K562 (cell line): Measurements from ENCODE around the gene CBLC. TPM values are rescaled to one million over a fixed set of nuclear protein-coding genes. Genes with fewer than 3 reads are reported as not detected.
A peak's percentile ranks its signal among the peaks of the same experiment; 100 is the strongest.

Experiments used
- ATAC-seq: fragments of 200-7000 bp; cut with Tn5 transposase; 3 replicates; pipeline ENCODE4 v1.9.1; 2020; ENCODE audit warnings: moderate library complexity
- BruUV-seq: library from RNA; stranded (reverse); fragments of 400-500 nt; replicated peaks from 2 replicates; lab custom pipeline; 2021; lab: Mats Ljungman, UMichigan
- CTCF ChIA-PET: fragments of 300-600 bp; formaldehyde crosslinking; extraction: SDS; loops from one replicate; lab custom pipeline; 2021; ENCODE audit warnings: low intra/inter-chr PET ratio; lab: Yijun Ruan, JAX
- POLR2A ChIA-PET: fragments of 300-600, 350-650 bp; sonication (Branson Sonifier 250); formaldehyde crosslinking; extraction: SDS; loops from one replicate; lab custom pipeline; 2021; ENCODE audit warnings: antibody characterized with exemption, inconsistent platforms; lab: Yijun Ruan, JAX
- DNase-seq, 4 experiments: peaks; one replicate each; pipeline versions ENCODE4 v3.0.0 to v3.0.0-alpha.2; 2011 to 2018; ENCODE audit warnings: low spot score in 3 of 4, mixed read lengths in 3 of 4; ENCODE audit errors: extremely low read depth in 1 of 4
- FAIRE-seq: peaks from 2 replicates; lab custom pipeline; 2011; peaks lifted over from hg19 to GRCh38; lab: Jason Lieb, UNC
- H2AFZ ChIP-seq: 2 replicates; pipeline ENCODE4 v1.6.0; 2011; ENCODE audit warnings: low read depth, low read length, control low read depth, inconsistent platforms
- H3K27ac ChIP-seq: fragments of 200-600 bp; 3 replicates; pipeline ENCODE4 v1.8.0; 2011; ENCODE audit warnings: low read depth, mild to moderate bottlenecking, control low read depth, inconsistent platforms, low read length, moderate library complexity, mixed read lengths; ENCODE audit errors: extremely low read depth
- H3K27me3 ChIP-seq, 2 experiments: fragments of 300-600 bp in 1 of 2; 2 replicates in 1 of 2; 3 replicates in 1 of 2; pipeline versions ENCODE4 v1.6.0 to v1.8.0; 2011; ENCODE audit warnings: inconsistent platforms in 2 of 2, low read length in 2 of 2, mild to moderate bottlenecking in 1 of 2, mixed read lengths in 1 of 2, moderate library complexity in 1 of 2; ENCODE audit not compliant: control insufficient read depth in 2 of 2, insufficient read depth in 2 of 2
- H3K36me3 ChIP-seq: fragments of 300-600 bp; 3 replicates; pipeline ENCODE4 v1.8.0; 2011; ENCODE audit warnings: mild to moderate bottlenecking, low read length, inconsistent platforms; ENCODE audit not compliant: control insufficient read depth, insufficient read depth
- H3K4me1 ChIP-seq, 2 experiments: fragments of 200-600 bp in 1 of 2; replicated peaks in 1 of 2; 2 replicates in 1 of 2; 3 replicates in 1 of 2; pipeline versions ENCODE4 v1.5.1 to v1.8.0; 2011; ENCODE audit warnings: inconsistent platforms in 2 of 2, low read length in 2 of 2, mild to moderate bottlenecking in 1 of 2, mixed read lengths in 1 of 2, moderate library complexity in 1 of 2; ENCODE audit not compliant: control insufficient read depth in 2 of 2, insufficient read depth in 2 of 2
- H3K4me2 ChIP-seq: 2 replicates; pipeline ENCODE4 v1.6.1; 2011; ENCODE audit warnings: low read length, control low read depth, inconsistent platforms, mixed read lengths; ENCODE audit not compliant: insufficient read depth
- H3K4me3 ChIP-seq: fragments of 200-600 bp; sonication (generic), shearing (Covaris generic); 2 replicates; pipeline ENCODE4 v1.5.1; 2016; ENCODE audit warnings: control low read depth, inconsistent platforms
- H3K79me2 ChIP-seq: fragments of 200-600 bp; 3 replicates; pipeline ENCODE4 v1.8.0; 2011; ENCODE audit warnings: low read length, inconsistent platforms; ENCODE audit not compliant: control insufficient read depth, insufficient read depth
- H3K9ac ChIP-seq, 2 experiments: 2 replicates each; pipeline versions ENCODE4 v1.6.0 to v1.6.1; 2011; ENCODE audit warnings: low read depth in 2 of 2, low read length in 2 of 2, control low read depth in 1 of 2, inconsistent platforms in 1 of 2, mild to moderate bottlenecking in 1 of 2, mixed read lengths in 1 of 2; ENCODE audit not compliant: insufficient read depth in 1 of 2
- H3K9me1 ChIP-seq: one replicate; pipeline ENCODE4 v1.6.0; 2011; ENCODE audit warnings: inconsistent platforms, mild to moderate bottlenecking, low read length, moderate library complexity; ENCODE audit not compliant: control insufficient read depth, insufficient read depth
- H3K9me3 ChIP-seq: replicated peaks from 2 replicates; pipeline ENCODE4 v1.5.1; 2011; ENCODE audit warnings: low read depth, low read length, inconsistent platforms; ENCODE audit not compliant: control insufficient read depth, insufficient read depth
- H4K20me1 ChIP-seq: replicated peaks from 2 replicates; pipeline ENCODE4 v1.6.1; 2011; ENCODE audit warnings: low read length, inconsistent platforms, mixed read lengths; ENCODE audit not compliant: control insufficient read depth, insufficient read depth
- BRD9 ChIP-seq: fragments of 450-650 bp; IDR thresholded peaks from 2 replicates; pipeline ENCODE4 v1.6.1; 2018; ENCODE audit warnings: low read depth; ENCODE audit not compliant: partially characterized antibody
- EHMT2 ChIP-seq: fragments of 450-650 bp; IDR thresholded peaks from 2 replicates; pipeline ENCODE4 v1.6.1; 2018; ENCODE audit warnings: antibody characterized with exemption
- ELF4 ChIP-seq: fragments of 450-650 bp; formaldehyde crosslinking; IDR thresholded peaks from 2 replicates; pipeline ENCODE4 v1.4.0; 2022; ENCODE audit warnings: missing genetic modification characterization
- IRF9 ChIP-seq: fragments of 450-650 bp; IDR thresholded peaks from 2 replicates; pipeline ENCODE4 v1.6.1; 2016; ENCODE audit warnings: missing biosample characterization, missing genetic modification characterization
- NBN ChIP-seq: fragments of 450-650 bp; IDR thresholded peaks from 2 replicates; pipeline ENCODE4 v1.6.1; 2016; ENCODE audit warnings: low read depth, mild to moderate bottlenecking
- PTRF ChIP-seq: fragments of 450-650 bp; IDR thresholded peaks from 2 replicates; pipeline ENCODE4 v1.6.1; 2016; ENCODE audit warnings: mild to moderate bottlenecking, missing genetic modification characterization, missing compliant biosample characterization
- RCOR1 ChIP-seq, 2 experiments: IDR thresholded peaks; 2 replicates each; pipeline ENCODE4 v1.6.1; 2012; ENCODE audit warnings: low read depth in 2 of 2, low read length in 2 of 2, borderline replicate concordance in 1 of 2, improper control_type of control experiment in 1 of 2
- SMC3 ChIP-seq: conservative IDR thresholded peaks from 2 replicates; pipeline ENCODE4 v1.6.1; 2011; ENCODE audit warnings: low read depth, low read length, improper control_type of control experiment; ENCODE audit not compliant: insufficient read depth
- TCF15 ChIP-seq: fragments of 250-450 bp; sonication (Bioruptor Pico); IDR thresholded peaks from 2 replicates; pipeline ENCODE4 v1.8.0; 2022; ENCODE audit warnings: moderate library complexity, mild to moderate bottlenecking, inconsistent platforms
- U2AF1 ChIP-seq: fragments of 200-400 bp; formaldehyde crosslinking; optimal IDR thresholded peaks from 2 replicates; pipeline ENCODE3; 2017; ENCODE audit warnings: mild to moderate bottlenecking, low read depth, low read length, moderate library complexity
- ZNF174 ChIP-seq: fragments of 250-450 bp; sonication (Bioruptor Pico); IDR thresholded peaks from 2 replicates; pipeline ENCODE4 v1.4.0; 2020; ENCODE audit warnings: mild to moderate bottlenecking
- ZNF253 ChIP-seq: fragments of 250-450 bp; sonication (Bioruptor Pico); conservative IDR thresholded peaks from 2 replicates; pipeline ENCODE4 v1.6.1; 2021; ENCODE audit warnings: mild to moderate bottlenecking
- ZNF445 ChIP-seq: fragments of 250-450 bp; sonication (Bioruptor Pico); IDR thresholded peaks from 2 replicates; pipeline ENCODE4 v1.4.0; 2020; ENCODE audit warnings: low read depth, mild to moderate bottlenecking, moderate library complexity
- ZNF551 ChIP-seq: fragments of 250-450 bp; sonication (Bioruptor Pico); IDR thresholded peaks from 2 replicates; pipeline ENCODE4 v1.5.0; 2021; ENCODE audit warnings: mild to moderate bottlenecking, moderate library complexity
- ZZZ3 ChIP-seq: fragments of 450-650 bp; IDR thresholded peaks from 2 replicates; pipeline ENCODE4 v1.6.1; 2016; ENCODE audit warnings: antibody characterized with exemption, mild to moderate bottlenecking, moderate library complexity
- WGBS: fragments of 100-300 bp; shearing (Covaris generic); methylation state at CpG from one replicate; pipeline ENCODE4 v1.1.6; 2016; ENCODE audit warnings: low coverage, mixed read lengths; ENCODE audit not compliant: insufficient coverage; ENCODE audit errors: missing lambda C conversion rate; 5-methylcytosine and 5-hydroxymethylcytosine counted together
- in situ Hi-C: fragments of 300-500 bp; cut with MboI; formaldehyde crosslinking; loops from 4 replicates; pipeline ENCODE4 v1.15.0; 2018; ENCODE audit warnings: inconsistent platforms, mixed read lengths
- intact Hi-C: fragments of 100-400 bp; cut with micrococcal nuclease; formaldehyde crosslinking; loops from 2 replicates; pipeline ENCODE4 v1.14.2; 2022
- polyA plus RNA-seq, 8 experiments: library from polyadenylated mRNA; depleted of rRNA in 4 of 8; stranded (reverse) in 5 of 8; unstranded in 3 of 8; fragments of >200 nt; fragmentation: Nextera tagmentation in 2 of 8; fragmentation: Illumina TruSeq in 1 of 8; extraction: Ambion mirVana in 2 of 8; extraction: Trizol in 1 of 8; gene quantifications; 2 replicates each; pipeline versions ENCODE4 v1.2.1 to v1.2.3, GENCODE V29; 2011 to 2014; ENCODE audit warnings: inconsistent platforms in 1 of 8, missing spikeins in 1 of 8
- total RNA-seq, 7 experiments: library from RNA; depleted of rRNA in 6 of 7; stranded (reverse); fragments of >200 nt in 6 of 7; fragmentation: Illumina TruSeq in 2 of 7; extraction: Trizol in 2 of 7; gene quantifications; 2 replicates each; pipeline versions ENCODE4 v1.2.1 to v1.2.3, GENCODE V29; 2011 to 2021; ENCODE audit warnings: low replicate concordance in 1 of 7

CBLC gene
- total and polyA plus RNA-seq, 9 of the 15 experiments (the other 6 are each of a cell fraction or from before 2014, with no cell fraction given) = 0.09 TPM; not detected in 8

GRCh38 chr19:44810234-44811121, 32.8 kb downstream of the CBLC start:
- H3K9ac ChIP-seq = peak overlapping the region in 1 of 2 experiments; percentile 15; a peak in 1 of 4 replicates
- peaks cover 10 to 36% of the 10 kb centered on the region in 2 experiments; a peak in 4 of 5 replicates for H3K4me1 ChIP-seq
- no peak overlapping the region for H3K27ac ChIP-seq
- H3K4me3 ChIP-seq = no peak overlapping the region
- H3K9me1 ChIP-seq = no peaks in the 10 kb centered on the region
- POLR2A ChIA-PET = interaction anchor here (0.9 kb wide), 1 partner anchor 11 kb away, joined by 3 read pairs; no protein-coding TSS in a partner anchor
- H3K27me3 ChIP-seq = peaks cover 0 to 15% of the 10 kb centered on the region in 2 experiments; a peak in 2 of 5 replicates
- no TSS peak for BruUV-seq
- no peak overlapping the region for H2AFZ ChIP-seq
- no peak overlapping the region for H3K4me2 ChIP-seq
- TF ChIP-seq ZNF551 (no peak), ZNF253 (CRISPR knock-in tag) (no peak)
- H3K36me3 ChIP-seq = no peaks in the 10 kb centered on the region
- no peak for ATAC-seq
- in situ Hi-C loops (no loop called here), intact Hi-C loops (no loop called here)
- H3K79me2 ChIP-seq = no peaks in the 10 kb centered on the region
- CTCF ChIA-PET = no interaction called here
- H3K9me3 ChIP-seq = no peaks in the 10 kb centered on the region
- no peak for FAIRE-seq
- H4K20me1 ChIP-seq = no peaks in the 10 kb centered on the region
- no peak for DNase-seq
- 54% methylated on average over 10 of the region's 13 CpGs for WGBS

GRCh38 chr19:44811122-44811419, 33.4 kb downstream of the CBLC start:
- 82% methylated on average over 6 of the region's 7 CpGs for WGBS
- no peak for FAIRE-seq
- no TSS peak for BruUV-seq
- TF ChIP-seq U2AF1 (no peak), ZNF174 (CRISPR knock-in tag) (no peak), TCF15 (CRISPR knock-in tag) (no peak), NBN (no peak), BRD9 (no peak), RCOR1 (IDR thresholded peaks at IDR 0.05; ENCODE audit: borderline replicate concordance in 1 of 2, low read depth in 2 of 2, low read length in 2 of 2) (no peak), ZZZ3 (no peak), PTRF (tag) (no peak), EHMT2 (no peak), ELF4 (CRISPR knock-in tag) (no peak), SMC3 (no peak), ZNF445 (CRISPR knock-in tag) (no peak), IRF9 (tag) (no peak)

More at GRCh38 chr19:44811122-44811419, 33.4 kb downstream of the CBLC start:
- no peak overlapping the region for H3K9ac ChIP-seq
- H3K27ac ChIP-seq = no peak overlapping the region
- H3K4me1 ChIP-seq = peaks cover 10 to 36% of the 10 kb centered on the region in 2 experiments; a peak in 4 of 5 replicates
- DNase-seq (peak in 1 of 4 experiments; percentile 3), ATAC-seq (no peak)
- H4K20me1 ChIP-seq = no peaks in the 10 kb centered on the region
- no peaks in the 10 kb centered on the region for H3K9me3 ChIP-seq
- no peaks in the 10 kb centered on the region for H3K9me1 ChIP-seq
- ChIA-PET POLR2A (no interaction called here), CTCF (no interaction called here)
- in situ Hi-C loops = no loop called here
- peaks cover 0 to 15% of the 10 kb centered on the region in 2 experiments; a peak in 2 of 5 replicates for H3K27me3 ChIP-seq
- H3K4me3 ChIP-seq = no peak overlapping the region
- intact Hi-C loops = no loop called here
- H3K36me3 ChIP-seq = no peaks in the 10 kb centered on the region
- no peak overlapping the region for H2AFZ ChIP-seq
- no peaks in the 10 kb centered on the region for H3K79me2 ChIP-seq
- H3K4me2 ChIP-seq = no peak overlapping the region
